OCI-LY3 (cell line): ENCODE results near the gene LENEP.

Source experiments
- H2AFZ ChIP-seq: fragments of 200-600, 300-600 bp; shearing (Covaris generic); 2 replicates; pipeline ENCODE4 v1.6.0; 2014; ENCODE audit warnings: antibody characterized with exemption, low read depth, low read length
- H3K27ac ChIP-seq: fragments of 200-600, 300-600 bp; sonication (generic); 2 replicates; pipeline ENCODE4 v1.5.1; 2014; ENCODE audit warnings: mild to moderate bottlenecking, low read length, moderate library complexity, mixed read lengths
- H3K27me3 ChIP-seq: fragments of 200-600, 300-600 bp; sonication (generic); 2 replicates; pipeline ENCODE4 v1.6.1; 2014; ENCODE audit warnings: low read depth, low read length, mixed read lengths
- H3K36me3 ChIP-seq: fragments of 200-600, 300-600 bp; sonication (generic); replicated peaks from 2 replicates; pipeline ENCODE3; 2014; ENCODE audit warnings: low read depth, low read length, mixed read lengths
- H3K4me1 ChIP-seq: fragments of 300-600, 200-600 bp; sonication (generic); 2 replicates; pipeline ENCODE4 v1.6.1; 2014; ENCODE audit warnings: low read length, mixed read lengths
- H3K4me2 ChIP-seq: fragments of 200-600, 300-600 bp; sonication (generic); 2 replicates; pipeline ENCODE4 v1.6.1; 2014; ENCODE audit warnings: low read length, mixed read lengths
- H3K4me3 ChIP-seq: fragments of 300-600, 200-600 bp; sonication (generic); 2 replicates; pipeline ENCODE4 v1.5.1; 2014; ENCODE audit warnings: antibody characterized with exemption, mild to moderate bottlenecking, low read length, moderate library complexity
- H3K79me2 ChIP-seq: fragments of 300-600, 200-600 bp; shearing (Covaris generic); 2 replicates; pipeline ENCODE4 v1.6.1; 2014; ENCODE audit warnings: mild to moderate bottlenecking, low read length, mixed read lengths
- H3K9ac ChIP-seq: fragments of 300-600, 200-600 bp; shearing (Covaris generic); 2 replicates; pipeline ENCODE4 v1.6.0; 2014; ENCODE audit warnings: mild to moderate bottlenecking, low read length, moderate library complexity
- H3K9me3 ChIP-seq: fragments of 200-600, 300-600 bp; shearing (Covaris generic); 2 replicates; pipeline ENCODE4 v1.6.1; 2014; ENCODE audit warnings: low read length, mixed read lengths; ENCODE audit not compliant: insufficient read depth
- H4K20me1 ChIP-seq: fragments of 200-600, 300-600 bp; sonication (generic); 2 replicates; pipeline ENCODE4 v1.6.1; 2016; ENCODE audit warnings: low read length, mixed read lengths; ENCODE audit not compliant: insufficient read depth
- CTCF ChIP-seq: fragments of 200-600, 300-600 bp; sonication (generic); IDR thresholded peaks from 2 replicates; pipeline ENCODE4 v1.5.1; 2014; ENCODE audit warnings: antibody characterized with exemption, low read length, low read depth
- EZH2phosphoT487 ChIP-seq: fragments of 200-600 bp; shearing (Covaris generic); IDR thresholded peaks from 2 replicates; pipeline ENCODE4 v1.6.1; 2018; ENCODE audit warnings: antibody characterized with exemption, mixed run types, low read depth

Gene LENEP

GRCh38 chr1:155026588-155026987 lies 33.2 kb downstream of the LENEP start:
- Histone ChIP-seq H4K20me1 (no peaks in the 10 kb centered on the region), H3K79me2 (no peaks in the 10 kb centered on the region), H3K9ac (no peak overlapping the region), H3K4me1 (no peaks in the 10 kb centered on the region), H3K36me3 (no peaks in the 10 kb centered on the region), H3K27ac (no peak overlapping the region), H3K4me3 (no peak overlapping the region), H3K4me2 (no peak overlapping the region), H3K9me3 (no peaks in the 10 kb centered on the region), H2AFZ (no peak overlapping the region), H3K27me3 (peaks cover 8% of the 10 kb centered on the region; the same call in 1 of the 2 replicates)
- TF ChIP-seq EZH2phosphoT487 (no peak), CTCF (no peak)

- H3K4me3 ChIP-seq = no peak overlapping the region
- H3K27me3 ChIP-seq = peaks cover 7% of the 10 kb centered on the region; the same call in 1 of the 2 replicates
- TF ChIP-seq EZH2phosphoT487 = no peak
- no peak for TF ChIP-seq CTCF
- no peaks in the 10 kb centered on the region for H3K4me1 ChIP-seq
- no peaks in the 10 kb centered on the region for H3K9me3 ChIP-seq
- no peaks in the 10 kb centered on the region for H4K20me1 ChIP-seq
- H2AFZ ChIP-seq = no peak overlapping the region
- no peak overlapping the region for H3K4me2 ChIP-seq
- H3K27ac ChIP-seq = no peak overlapping the region
- no peak overlapping the region for H3K9ac ChIP-seq
- H3K79me2 ChIP-seq = no peaks in the 10 kb centered on the region
- no peaks in the 10 kb centered on the region for H3K36me3 ChIP-seq
Measured at GRCh38 chr1:155029513-155030242, 36.3 kb downstream of the LENEP start.

- Histone ChIP-seq H2AFZ (no peak overlapping the region), H3K27me3 (peaks cover 7% of the 10 kb centered on the region; the same call in 1 of the 2 replicates), H3K9ac (no peak overlapping the region), H3K4me1 (no peaks in the 10 kb centered on the region), H3K27ac (no peak overlapping the region), H3K36me3 (no peaks in the 10 kb centered on the region), H3K9me3 (no peaks in the 10 kb centered on the region), H4K20me1 (no peaks in the 10 kb centered on the region), H3K4me3 (no peak overlapping the region), H3K4me2 (no peak overlapping the region), H3K79me2 (no peaks in the 10 kb centered on the region)
- TF ChIP-seq EZH2phosphoT487 = no peak
- TF ChIP-seq CTCF = no peak
Measured at GRCh38 chr1:155030243-155030795, 36.9 kb downstream of the LENEP start.

GRCh38 chr1:155030899-155031298 lies 37.5 kb downstream of the LENEP start:
- H4K20me1 ChIP-seq = no peaks in the 10 kb centered on the region
- no peak overlapping the region for H3K4me2 ChIP-seq
- H3K36me3 ChIP-seq = no peaks in the 10 kb centered on the region
- TF ChIP-seq EZH2phosphoT487 (no peak), CTCF (no peak)
- no peaks in the 10 kb centered on the region for H3K4me1 ChIP-seq
- H3K9ac ChIP-seq = no peak overlapping the region
- no peak overlapping the region for H3K4me3 ChIP-seq
- H2AFZ ChIP-seq = no peak overlapping the region
- H3K27ac ChIP-seq = no peak overlapping the region
- peaks cover 6% of the 10 kb centered on the region; the same call in 1 of the 2 replicates for H3K27me3 ChIP-seq
- H3K9me3 ChIP-seq = no peaks in the 10 kb centered on the region
- H3K79me2 ChIP-seq = no peaks in the 10 kb centered on the region
